HepG2 (cell line): ENCODE data around the gene NTM. TPM values are rescaled to one million over a fixed set of nuclear protein-coding genes. Genes with fewer than 3 reads are reported as not detected.

ENCODE experiments used
- ATAC-seq: fragments of 200-7000 bp; cut with Tn5 transposase; 3 replicates; pipeline ENCODE4 v1.9.1; 2020; ENCODE audit warnings: mild to moderate bottlenecking, moderate library complexity
- BruUV-seq: library from RNA; stranded (reverse); fragments of 400-500 nt; replicated peaks from 2 replicates; lab custom pipeline; 2021; lab: Mats Ljungman, UMichigan
- CTCF ChIA-PET: fragments of 300-600 bp; formaldehyde crosslinking; extraction: SDS; loops from one replicate; lab custom pipeline; 2021; ENCODE audit warnings: low total read pairs, inconsistent platforms, low intra/inter-chr PET ratio; lab: Yijun Ruan, JAX
- POLR2A ChIA-PET: fragments of 350-600 bp; sonication (Branson Sonifier 250); formaldehyde crosslinking; loops from one replicate; lab custom pipeline; 2020; ENCODE audit warnings: antibody characterized with exemption, inconsistent platforms; lab: Yijun Ruan, JAX
- DNase-seq: peaks from one replicate; pipeline ENCODE4 v3.0.0-alpha.2; 2015; ENCODE audit warnings: low spot score
- FAIRE-seq: peaks from 3 replicates; lab custom pipeline; 2011; peaks lifted over from hg19 to GRCh38; lab: Jason Lieb, UNC
- H2AFZ ChIP-seq: one replicate; pipeline ENCODE4 v1.6.1; 2011; ENCODE audit warnings: low read length, inconsistent platforms
- H3K27ac ChIP-seq: fragments of 300-600 bp; 3 replicates; pipeline ENCODE4 v1.8.0; 2011; ENCODE audit warnings: mixed run types, mild to moderate bottlenecking, mixed read lengths, low read length, inconsistent platforms; ENCODE audit not compliant: insufficient read depth; ENCODE audit errors: extremely low read length
- H3K27me3 ChIP-seq, 2 experiments: fragments of 200-600 bp in 1 of 2; 2 replicates in 1 of 2; 3 replicates in 1 of 2; pipeline versions ENCODE4 v1.6.0 to v1.8.0; 2011; ENCODE audit warnings: low read length in 2 of 2, mild to moderate bottlenecking in 2 of 2, moderate library complexity in 2 of 2, inconsistent platforms in 1 of 2; ENCODE audit not compliant: insufficient read depth in 2 of 2, control insufficient read depth in 1 of 2
- H3K36me3 ChIP-seq, 2 experiments: fragments of 200-600 bp in 1 of 2; replicated peaks in 1 of 2; 2 replicates in 1 of 2; 3 replicates in 1 of 2; pipeline versions ENCODE4 v1.5.1 to v1.8.0; 2011; ENCODE audit warnings: low read length in 2 of 2, inconsistent platforms in 1 of 2; ENCODE audit not compliant: insufficient read depth in 2 of 2, control insufficient read depth in 1 of 2
- H3K4me1 ChIP-seq: 2 replicates; pipeline ENCODE4 v1.5.1; 2012; ENCODE audit warnings: low read length, inconsistent platforms; ENCODE audit not compliant: insufficient read depth
- H3K4me2 ChIP-seq: 2 replicates; pipeline ENCODE4 v1.6.0; 2011; ENCODE audit warnings: low read depth, low read length, inconsistent platforms
- H3K4me3 ChIP-seq, 3 experiments: fragments of 200-600 bp in 1 of 3; sonication (generic), shearing (Covaris generic) in 1 of 3; replicated peaks in 1 of 3; 2 replicates each; pipeline ENCODE4 v1.5.1; 2011 to 2016; ENCODE audit warnings: low read length in 3 of 3, inconsistent platforms in 2 of 3, low read depth in 2 of 3, mild to moderate bottlenecking in 2 of 3, control low read depth in 1 of 3, mixed read lengths in 1 of 3; ENCODE audit not compliant: insufficient read depth in 1 of 3
- H3K79me2 ChIP-seq: one replicate; pipeline ENCODE4 v1.6.1; 2011; ENCODE audit warnings: low read length, inconsistent platforms; ENCODE audit not compliant: insufficient read depth
- H3K9ac ChIP-seq: 2 replicates; pipeline ENCODE4 v1.6.0; 2011; ENCODE audit warnings: mild to moderate bottlenecking, low read depth, low read length, inconsistent platforms; ENCODE audit not compliant: insufficient read depth
- H3K9me3 ChIP-seq: 2 replicates; pipeline ENCODE4 v1.5.1; 2012; ENCODE audit warnings: mild to moderate bottlenecking, low read length
- H4K20me1 ChIP-seq: 2 replicates; pipeline ENCODE4 v1.6.0; 2011; ENCODE audit warnings: inconsistent platforms, mild to moderate bottlenecking, low read length, moderate library complexity; ENCODE audit not compliant: insufficient read depth
- MAFF ChIP-seq: IDR thresholded peaks from 2 replicates; pipeline ENCODE4 v1.6.1; 2011; ENCODE audit warnings: low read depth, low read length, improper control_type of control experiment
- MAFK ChIP-seq, 2 experiments: IDR thresholded peaks in 1 of 2; conservative IDR thresholded peaks in 1 of 2; 2 replicates each; pipeline ENCODE4 v1.6.1; 2011; ENCODE audit warnings: improper control_type of control experiment in 2 of 2, low read length in 2 of 2
- MEIS2 ChIP-seq: sonication (generic); formaldehyde crosslinking; IDR thresholded peaks from 2 replicates; pipeline ENCODE4 v1.9.0; 2021; ENCODE audit warnings: mild to moderate bottlenecking, missing genetic modification reagents
- SPEN ChIP-seq: sonication (generic); formaldehyde crosslinking; IDR thresholded peaks from 2 replicates; pipeline ENCODE4 v1.5.1; 2020; ENCODE audit warnings: low read depth, mild to moderate bottlenecking, missing genetic modification reagents
- ZNF580 ChIP-seq: IDR thresholded peaks from 2 replicates; pipeline ENCODE4 v1.6.1; 2016; ENCODE audit warnings: low read depth, borderline replicate concordance
- WGBS: methylation state at CpG from one replicate; pipeline ENCODE4 v1.1.6; 2017; ENCODE audit warnings: low lambda C conversion rate; 5-methylcytosine and 5-hydroxymethylcytosine counted together
- in situ Hi-C: cut with HindIII; loops from 2 replicates; pipeline ENCODE4 v1.10.0; 2017; ENCODE audit warnings: low pct_unique_long_range_greater_than_20kb; ENCODE audit not compliant: extremely low pct_ligation_motif_present
- intact Hi-C: fragments of 100-400 bp; cut with micrococcal nuclease; formaldehyde crosslinking; loops from one replicate; pipeline ENCODE4 v1.10.0; 2022; ENCODE audit not compliant: unreplicated experiment
- polyA plus RNA-seq, 8 experiments: library from polyadenylated mRNA; depleted of rRNA in 3 of 8; stranded (reverse) in 7 of 8; unstranded in 1 of 8; fragments of >200 nt; fragmentation: Illumina TruSeq in 4 of 8; extraction: Trizol in 4 of 8; gene quantifications; 2 replicates each; pipeline versions ENCODE4 v1.2.1 to v1.2.3, GENCODE V29; 2011 to 2016; ENCODE audit warnings: low read depth in 4 of 8, missing spikeins in 1 of 8, mixed read lengths in 1 of 8; ENCODE audit not compliant: insufficient read depth in 1 of 8
- total RNA-seq, 5 experiments: library from RNA; depleted of rRNA; stranded (reverse); fragments of >200 nt; fragmentation: Illumina TruSeq; extraction: Trizol; gene quantifications; 2 replicates each; pipeline ENCODE4 v1.2.3, GENCODE V29; 2016; ENCODE audit warnings: low read depth in 1 of 5

NTM gene
- total and polyA plus RNA-seq, 2 of the 13 experiments (the other 11 are each of a cell fraction or from before 2014, with no cell fraction given), result not detected

DNA sequence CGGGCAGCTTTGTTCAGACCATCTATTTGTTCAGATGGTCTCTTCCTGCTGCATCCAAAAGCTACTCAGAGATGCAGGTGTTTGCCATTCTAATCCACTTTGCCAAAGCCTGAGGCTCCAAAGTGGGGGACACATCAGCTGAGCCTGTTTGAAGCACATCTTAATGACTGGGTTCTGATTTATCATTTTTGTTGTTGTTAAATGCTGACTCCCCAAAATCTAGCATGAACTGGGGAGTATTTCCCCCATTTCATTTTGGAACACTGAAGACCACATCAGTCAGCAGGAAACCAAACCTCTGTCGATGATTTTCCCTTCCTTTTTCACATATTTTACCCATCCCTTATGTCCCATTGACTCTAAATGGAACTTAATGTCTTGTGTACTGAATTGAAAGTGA lies 262.6 kb downstream of the NTM start:
- Histone ChIP-seq H4K20me1 (no peaks in the 10 kb centered on the region), H3K9ac (no peak overlapping the region), H3K4me1 (no peaks in the 10 kb centered on the region), H3K36me3 (no peaks in the 10 kb centered on the region), H3K79me2 (no peaks in the 10 kb centered on the region), H3K4me2 (no peak overlapping the region)
- in situ Hi-C loops, result no loop called here
- WGBS, result 37% methylated on average over 2 of the region's 2 CpGs
- DNase-seq, result no peak
- ATAC-seq, result no peak
- TF ChIP-seq MAFF (peak; percentile 76), MAFK (conservative IDR thresholded peaks at IDR 0.05 in 1 of 2, IDR thresholded peaks at IDR 0.05 in 1 of 2; ENCODE audit: low read length in 2 of 2) (peak; percentile 75 to 82), ZNF580 (CRISPR knock-in tag) (no peak)
- TF ChIP-seq, all 625 proteins: peak for 2
- Histone ChIP-seq H3K27ac (no peak overlapping the region), H3K9me3 (no peaks in the 10 kb centered on the region), H2AFZ (no peak overlapping the region), H3K27me3 (peaks cover 0 to 11% of the 10 kb centered on the region in 2 experiments; a peak in 2 of 5 replicates), H3K4me3 (no peak overlapping the region)
- POLR2A ChIA-PET, result no interaction called here
- no peak for FAIRE-seq
- CTCF ChIA-PET, result no interaction called here
- intact Hi-C loops, result no loop called here
- BruUV-seq, result no TSS peak

- intact Hi-C loops (no loop called here), in situ Hi-C loops (no loop called here)
- Histone ChIP-seq H3K36me3 (no peaks in the 10 kb centered on the region), H3K4me2 (no peak overlapping the region), H3K4me1 (no peaks in the 10 kb centered on the region), H3K27ac (no peak overlapping the region), H2AFZ (no peak overlapping the region), H3K79me2 (no peaks in the 10 kb centered on the region), H3K27me3 (peaks cover 0 to 6% of the 10 kb centered on the region in 2 experiments; a peak in 1 of 5 replicates), H4K20me1 (no peaks in the 10 kb centered on the region), H3K4me3 (no peak overlapping the region), H3K9me3 (no peaks in the 10 kb centered on the region), H3K9ac (no peak overlapping the region)
- CTCF ChIA-PET, result no interaction called here
- WGBS, result 32% methylated on average over 8 of the region's 8 CpGs
- TF ChIP-seq MEIS2 (CRISPR knock-in tag) (no peak), SPEN (CRISPR knock-in tag) (no peak)
- FAIRE-seq, result no peak
- no peak for ATAC-seq
- POLR2A ChIA-PET, result no interaction called here
- no TSS peak for BruUV-seq
- DNase-seq, result no peak
Observed at GRCh38 chr11:131633921-131634715, 263.7 kb downstream of the NTM start.
